NCI-H345 treated with DMSO at 0.1 percent for 48 hours (cell line): ENCODE results near the gene MMP28.
A peak's percentile ranks its signal among the peaks of the same experiment; 100 is the strongest.
"Not testable (repeated sequence)": the region's sequence is repeated elsewhere in the genome, so short reads cannot be mapped to it uniquely, and the experiment has no call there.

Source experiments
- DNase-seq: peaks from one replicate; lab custom pipeline; 2025; ENCODE audit not compliant: unreplicated experiment; lab: John Stamatoyannopoulos, UW

MMP28 gene

GRCh38 chr17:35768797-35769196, 26.6 kb downstream of the MMP28 start:
- no peak for DNase-seq

DNA sequence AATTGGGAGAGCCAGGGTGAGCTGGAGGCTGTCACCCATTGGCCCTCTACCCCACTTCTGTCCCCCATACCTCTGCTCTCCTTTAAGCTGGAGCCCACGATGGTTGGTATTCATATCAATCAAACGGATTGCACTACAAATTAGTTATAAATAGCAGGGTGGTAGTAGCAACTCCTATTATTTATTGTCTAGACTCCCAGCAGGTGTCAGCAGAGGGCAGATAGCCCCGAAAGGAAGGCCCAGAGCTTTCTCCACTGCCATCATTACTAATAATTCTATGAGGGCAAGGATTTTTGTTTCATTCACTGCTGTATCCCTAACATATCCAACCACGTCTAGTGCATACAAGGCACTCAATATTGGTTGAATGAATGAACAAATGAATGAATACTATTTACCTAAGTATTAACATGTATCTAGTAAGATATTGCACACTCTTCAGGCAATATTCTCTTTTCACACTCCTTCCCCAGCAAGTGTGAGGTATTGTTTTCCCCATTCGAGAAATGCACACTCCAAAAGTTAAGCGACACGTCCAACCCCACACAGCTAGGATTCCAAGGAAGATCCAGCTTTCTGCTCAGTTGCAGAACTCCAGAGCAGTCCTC, 28.4 kb downstream of the MMP28 start:
- no peak for DNase-seq

GRCh38 chr17:35766489-35766877, 29.0 kb downstream of the MMP28 start:
- DNase-seq = no peak

DNA sequence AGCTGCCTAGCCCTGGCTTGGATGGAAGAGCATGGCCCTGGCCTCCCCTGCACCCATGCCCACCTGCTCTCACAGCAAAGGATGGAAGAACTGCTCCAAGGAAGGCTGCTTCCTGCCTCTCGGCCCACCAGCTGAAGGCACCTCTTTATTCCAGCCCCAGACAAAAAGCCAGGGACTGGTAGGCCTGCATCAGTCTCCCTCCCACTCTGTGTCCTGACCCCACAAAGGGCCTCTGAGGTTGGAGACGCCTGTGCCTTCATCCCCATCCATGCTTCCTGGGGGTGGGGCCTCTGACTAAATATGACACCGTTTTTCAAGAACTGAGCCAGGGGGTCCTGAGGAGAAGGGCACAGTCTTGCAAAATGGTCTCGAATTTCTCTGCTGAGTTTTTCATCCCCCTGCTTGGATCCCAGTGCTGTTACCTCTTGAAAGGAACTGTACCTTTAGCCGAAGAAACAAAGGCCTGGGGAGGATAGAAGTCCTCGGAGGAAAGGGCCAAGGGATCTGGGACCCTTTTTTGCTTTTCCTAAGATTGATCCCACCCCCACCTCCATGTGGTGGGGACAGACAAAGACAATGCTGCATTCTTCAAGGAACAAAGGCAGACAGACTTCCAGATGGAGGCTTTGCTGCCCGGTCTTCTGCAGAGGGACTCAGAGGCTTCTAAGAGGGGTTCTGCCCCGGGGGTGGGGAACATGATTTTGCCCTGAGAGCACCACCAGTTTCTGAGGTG, 29.5 kb downstream of the MMP28 start:
- DNase-seq = no peak

DNA sequence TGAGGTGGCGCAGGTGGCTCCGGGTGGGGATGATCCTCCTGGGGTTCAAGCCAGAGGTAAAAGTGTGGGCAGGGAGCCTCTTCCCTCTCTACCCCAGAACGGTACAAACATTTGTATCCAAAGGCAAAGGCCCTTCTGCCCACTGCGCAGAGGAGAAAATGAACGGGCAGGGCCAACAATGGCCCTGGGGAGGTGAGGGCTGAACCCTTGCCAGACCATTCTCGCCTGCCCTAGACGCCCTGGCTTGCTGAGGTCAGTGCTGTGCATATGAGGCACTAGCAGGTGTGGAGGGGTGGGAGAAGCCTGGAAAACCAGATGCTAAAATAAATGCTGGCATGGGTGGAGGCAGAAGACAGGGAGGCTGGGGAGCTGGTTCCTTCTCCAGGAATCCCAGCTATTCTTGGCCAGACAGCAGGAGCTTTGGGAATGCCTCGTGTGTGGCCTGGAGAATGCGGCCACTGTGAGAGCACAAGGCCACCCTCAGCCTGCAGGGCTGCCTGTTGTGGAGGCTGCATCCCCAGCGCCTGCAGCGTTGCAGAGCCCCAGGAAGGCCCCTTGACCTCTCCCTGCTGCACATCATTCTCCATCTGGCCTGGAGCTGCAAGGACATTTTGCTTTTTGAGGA, 30.2 kb downstream of the MMP28 start:
- no peak for DNase-seq

DNA sequence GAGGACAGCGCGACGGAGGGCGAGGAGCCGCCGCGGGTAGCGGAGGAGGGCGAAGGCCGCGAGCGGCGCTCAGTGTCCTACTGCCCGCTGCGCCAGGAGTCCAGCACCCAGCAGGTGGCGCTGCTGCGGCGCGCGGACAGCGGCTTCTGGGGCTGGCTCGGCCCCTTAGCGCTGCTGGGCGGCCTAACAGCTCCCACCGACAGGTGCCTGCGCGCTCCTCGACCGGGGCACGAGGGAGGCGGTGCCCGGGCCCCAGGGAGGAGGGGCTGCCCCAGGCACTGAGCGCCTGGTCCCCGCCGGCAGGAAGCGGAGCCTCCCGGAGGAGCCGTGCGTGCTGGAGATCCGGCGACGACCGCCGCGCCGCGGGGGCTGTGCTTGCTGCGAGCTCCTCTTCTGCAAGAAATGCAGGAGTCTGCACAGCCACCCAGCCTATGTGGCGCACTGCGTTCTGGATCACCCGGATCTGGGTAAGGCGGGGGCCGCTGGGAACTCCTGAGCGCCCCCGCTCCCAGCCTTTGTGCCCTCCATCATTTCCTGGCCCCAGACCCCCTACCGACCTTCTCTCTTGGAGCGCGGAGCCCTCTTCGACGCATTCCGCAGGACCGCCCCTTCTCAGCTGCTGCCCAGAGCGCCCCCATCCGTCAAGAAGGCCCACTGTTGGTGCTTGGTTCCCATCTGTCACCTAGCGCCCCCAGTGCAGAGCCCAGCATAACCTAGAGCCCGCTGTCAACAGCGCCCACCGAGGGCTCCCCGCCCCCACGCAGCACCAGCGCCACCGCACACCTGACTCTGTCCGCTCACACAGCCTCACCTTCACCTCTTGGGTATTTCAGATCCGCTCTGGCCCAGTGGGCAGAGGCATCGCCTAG, 31.1 kb downstream of the MMP28 start:
- DNase-seq = peak; percentile 86

GRCh38 chr17:35763767-35764122, 31.7 kb downstream of the MMP28 start:
- DNase-seq = no peak

- DNase-seq = no peak
These were observed 33.8 kb downstream of the MMP28 start for GRCh38 chr17:35761601-35762000.

- DNase-seq = no peak
These were observed 34.9 kb downstream of the MMP28 start, which contains the start of gene C17orf50 for GRCh38 chr17:35760587-35760986. Gene C17orf50, plus strand, starts transcription at chr17:35760887. Its CDS starts 55 bp downstream, at chr17:35760942.

DNA sequence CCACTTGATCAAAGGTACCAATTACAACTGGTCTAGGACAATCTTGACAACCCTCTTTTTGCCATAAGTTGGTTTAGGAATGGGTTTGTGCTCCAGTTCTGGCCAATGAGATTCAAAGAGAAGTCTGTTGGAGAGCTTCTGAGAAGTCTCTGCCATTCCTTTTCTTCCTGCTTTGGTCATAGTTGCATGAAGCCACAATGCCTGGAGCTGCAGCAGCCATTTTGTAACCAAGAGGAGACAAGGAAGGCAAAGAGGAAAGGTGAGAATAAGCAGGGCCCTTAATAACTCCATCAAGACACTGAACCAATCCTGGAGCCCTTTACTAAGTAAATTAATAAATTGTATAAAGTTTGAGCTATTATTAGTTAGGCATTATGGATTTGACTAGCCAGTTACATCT, 38.2 kb downstream of the MMP28 start:
- no peak for DNase-seq

DNA sequence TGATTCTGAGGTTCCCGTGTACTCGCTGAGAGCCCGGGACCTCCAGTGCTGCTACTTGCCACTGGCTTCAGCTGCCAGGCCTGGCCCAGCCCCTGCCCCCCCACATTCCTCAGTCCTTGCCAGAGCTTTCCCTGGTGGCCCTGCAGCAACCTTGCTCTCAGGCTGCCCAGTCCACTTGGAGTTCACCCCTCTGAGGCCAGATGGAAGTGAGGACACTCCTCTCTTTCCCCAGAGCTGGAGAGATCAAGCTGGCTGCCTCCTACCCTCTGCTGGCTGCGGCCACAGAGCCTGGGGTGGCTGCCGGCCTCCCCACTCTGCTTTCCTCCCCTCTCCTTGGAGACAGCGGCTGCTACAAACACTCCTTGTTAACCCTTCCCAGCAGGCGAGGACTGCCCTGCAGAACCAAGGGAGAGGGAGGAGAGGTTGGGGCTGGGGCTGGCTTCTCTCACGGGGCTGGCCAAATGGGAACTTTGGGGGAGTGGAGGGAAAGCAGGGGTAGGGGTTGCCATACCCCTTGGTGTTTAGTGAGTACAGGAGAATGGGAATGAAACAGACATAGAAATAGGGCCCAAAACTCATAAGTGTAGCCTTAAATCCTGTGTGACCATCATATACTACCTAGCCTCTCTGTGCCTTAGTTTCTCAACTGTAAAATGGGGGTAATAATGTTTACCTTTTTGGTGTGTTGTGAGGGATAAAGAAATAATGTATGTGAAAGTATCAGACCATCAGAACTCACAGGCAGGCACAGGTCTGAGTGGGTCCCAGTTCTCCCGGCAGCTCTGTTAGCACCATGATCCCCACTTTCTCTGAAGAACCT, 42.3 kb downstream of the MMP28 start, which contains the start of gene GAS2L2:
TSS of gene GAS2L2 (minus strand) at position 295 of the 820 bp plus-strand sequence. CDS start 389 bp downstream, outside the sequence.
- DNase-seq = no peak

- no peak for DNase-seq
These were observed 43.0 kb downstream of the MMP28 start for GRCh38 chr17:35752471-35752870.

DNA sequence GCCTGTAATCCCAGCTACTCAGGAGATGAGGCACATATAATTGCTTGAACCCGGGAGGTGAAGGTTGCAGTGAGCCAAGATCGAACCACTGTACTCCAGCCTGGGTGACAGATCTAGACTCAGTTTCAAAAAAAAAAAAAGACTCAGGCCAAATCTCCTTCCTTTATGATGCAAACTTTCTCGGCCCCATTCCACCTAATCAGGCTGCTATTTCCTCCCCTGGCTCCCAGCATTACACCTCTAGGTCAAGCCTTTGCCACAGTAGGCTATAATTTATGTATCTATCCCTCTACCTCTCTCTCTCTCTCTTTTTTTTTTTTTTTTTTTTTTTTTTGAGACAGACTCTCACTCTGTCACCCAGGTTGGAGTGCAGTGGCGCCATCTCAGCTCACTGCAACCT, 43.9 kb downstream of the MMP28 start:
- DNase-seq = not testable (repeated sequence)

DNA sequence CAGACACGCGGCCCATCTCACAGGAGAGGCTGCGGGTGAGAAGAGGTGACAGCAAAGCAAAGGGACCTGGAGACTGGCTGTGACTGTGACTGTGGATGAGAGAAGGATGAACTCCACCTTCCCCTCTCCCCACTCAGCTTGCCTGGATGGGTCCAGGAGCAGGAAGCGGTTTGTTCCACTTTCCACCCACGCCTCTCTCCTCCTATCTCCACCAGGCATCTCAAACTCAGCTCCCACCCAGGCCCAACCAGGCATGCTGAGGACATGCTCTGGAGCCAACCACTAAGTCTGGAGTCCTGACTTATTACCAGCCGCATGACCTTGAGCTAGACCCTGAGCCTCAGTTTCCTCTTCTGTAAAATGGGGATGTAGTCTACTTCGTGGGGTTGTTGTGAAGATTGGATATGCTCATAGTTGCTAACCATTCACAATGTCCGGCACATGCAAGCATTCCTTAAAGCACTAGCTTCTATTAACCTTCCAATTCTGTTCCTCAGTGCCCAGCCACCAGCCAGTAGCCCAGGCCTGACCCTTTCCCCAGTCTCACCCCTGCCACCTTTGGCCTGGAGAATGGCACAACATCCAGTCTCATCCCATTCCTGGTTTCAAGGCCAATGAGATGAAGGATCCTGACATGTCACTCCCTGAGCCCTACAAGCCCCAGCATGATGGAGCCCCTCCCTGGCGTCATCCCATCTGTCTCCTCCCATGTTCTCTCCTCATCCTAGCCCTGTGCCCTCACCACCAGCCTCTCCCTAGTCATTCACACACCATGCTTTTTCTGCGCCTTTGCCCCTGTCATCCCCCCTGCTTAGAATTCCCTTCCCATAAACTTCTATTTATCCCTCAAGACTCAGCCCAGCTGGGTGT, 44.7 kb downstream of the MMP28 start:
- DNase-seq = no peak

DNA sequence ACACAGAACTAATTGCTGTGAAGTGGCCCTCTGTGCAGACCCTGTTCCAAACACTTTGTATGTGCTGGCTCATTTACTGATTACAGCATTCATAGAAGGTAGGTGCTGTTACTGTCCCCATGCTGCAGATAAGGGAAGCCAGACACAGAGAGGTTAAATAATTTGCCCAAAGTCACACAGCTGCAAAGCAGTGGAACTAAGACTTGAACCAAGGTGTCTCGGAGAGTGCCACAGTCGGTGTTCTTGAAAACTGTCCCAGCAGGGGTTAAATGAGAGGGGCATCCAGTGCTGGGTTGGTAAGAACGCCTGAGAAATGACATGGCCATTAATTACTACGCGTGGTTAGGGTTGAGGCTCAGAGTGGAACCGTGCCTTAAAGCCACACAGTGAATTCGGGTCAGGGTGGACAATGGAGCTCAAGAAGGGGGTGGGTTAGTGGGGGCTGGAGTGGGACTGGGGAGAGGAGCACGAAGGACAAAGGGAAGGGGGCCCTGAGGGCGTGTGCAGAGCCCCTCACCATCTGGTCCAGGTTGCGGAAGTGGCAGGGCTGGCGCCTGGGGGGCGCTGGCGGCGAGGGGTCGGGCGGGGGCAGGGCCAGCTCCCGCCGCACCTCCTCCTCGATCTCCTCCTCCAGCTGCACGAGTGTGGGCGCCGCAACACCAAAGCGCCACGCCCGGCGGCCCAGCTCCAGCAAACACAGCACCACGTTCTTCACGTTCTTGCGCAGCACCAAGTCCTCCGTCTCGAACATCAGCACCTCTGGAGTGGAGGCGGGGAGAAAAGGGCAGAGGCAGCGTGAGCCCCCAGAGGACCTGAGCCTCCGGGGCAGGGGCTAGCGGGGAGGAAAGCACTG, 45.7 kb downstream of the MMP28 start:
- DNase-seq = no peak

GRCh38 chr17:35748979-35749378, 46.5 kb downstream of the MMP28 start:
- no peak for DNase-seq

DNA sequence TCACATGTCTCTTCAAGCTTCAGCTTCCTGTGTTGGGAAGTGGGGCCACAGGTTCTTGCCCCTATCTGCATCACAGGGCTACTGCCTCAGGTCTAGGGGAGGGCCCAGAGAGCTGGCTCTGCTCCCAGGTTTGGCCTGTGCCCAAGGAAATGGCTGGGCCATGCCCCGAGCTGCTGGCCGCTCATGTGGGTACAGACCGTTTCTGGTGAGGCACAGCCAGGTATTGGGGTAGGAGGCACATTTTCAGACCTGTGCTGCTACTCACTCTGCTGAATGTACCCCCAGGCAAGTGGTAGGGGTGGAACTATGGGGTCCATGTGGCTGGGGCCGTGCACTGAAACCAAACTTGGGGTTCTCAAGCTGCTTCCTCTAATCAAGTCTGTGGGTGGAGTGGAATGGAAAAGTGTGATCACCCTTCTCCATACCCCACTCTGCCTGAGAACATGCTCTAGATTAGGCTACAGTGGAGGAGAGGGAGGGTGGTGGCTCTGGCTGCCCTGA, 47.0 kb downstream of the MMP28 start:
- DNase-seq = no peak

- peak; percentile 52 for DNase-seq
These were observed 47.9 kb downstream of the MMP28 start for GRCh38 chr17:35747540-35748017.
